SK-N-MC (cell line): Measurements from ENCODE around the gene BCL2L1.
"Not testable (repeated sequence)": the region's sequence is repeated elsewhere in the genome, so short reads cannot be mapped to it uniquely, and the experiment has no call there.

Experiments used
- EZH2 ChIP-seq: fragments of 200-600 bp; sonication (generic); IDR thresholded peaks from one replicate; pipeline ENCODE4 v1.6.1; 2017; ENCODE audit warnings: antibody characterized with exemption
- POLR2AphosphoS5 ChIP-seq: IDR thresholded peaks from 2 replicates; pipeline ENCODE4 v1.6.1; 2012; ENCODE audit warnings: mild to moderate bottlenecking, low read depth, low read length, borderline replicate concordance

- not testable (repeated sequence) for TF ChIP-seq POLR2AphosphoS5, EZH2
These were observed 53.7 kb downstream of the BCL2L1 start for GRCh38 chr20:31668944-31669343.
